K562 (cell line): ENCODE measurements around the gene CCDC178. TPM values are rescaled to one million over a fixed set of nuclear protein-coding genes. Genes with fewer than 3 reads are reported as not detected.

Experiments
- ATAC-seq: fragments of 200-7000 bp; cut with Tn5 transposase; 3 replicates; pipeline ENCODE4 v1.9.1; 2020; ENCODE audit warnings: moderate library complexity
- BruUV-seq: library from RNA; stranded (reverse); fragments of 400-500 nt; replicated peaks from 2 replicates; lab custom pipeline; 2021; lab: Mats Ljungman, UMichigan
- CTCF ChIA-PET: fragments of 300-600 bp; formaldehyde crosslinking; extraction: SDS; loops from one replicate; lab custom pipeline; 2021; ENCODE audit warnings: low intra/inter-chr PET ratio; lab: Yijun Ruan, JAX
- POLR2A ChIA-PET: fragments of 300-600, 350-650 bp; sonication (Branson Sonifier 250); formaldehyde crosslinking; extraction: SDS; loops from one replicate; lab custom pipeline; 2021; ENCODE audit warnings: antibody characterized with exemption, inconsistent platforms; lab: Yijun Ruan, JAX
- DNase-seq, 4 experiments: peaks; one replicate each; pipeline versions ENCODE4 v3.0.0 to v3.0.0-alpha.2; 2011 to 2018; ENCODE audit warnings: low spot score in 3 of 4, mixed read lengths in 3 of 4; ENCODE audit errors: extremely low read depth in 1 of 4
- FAIRE-seq: peaks from 2 replicates; lab custom pipeline; 2011; peaks lifted over from hg19 to GRCh38; lab: Jason Lieb, UNC
- H2AFZ ChIP-seq: 2 replicates; pipeline ENCODE4 v1.6.0; 2011; ENCODE audit warnings: low read depth, low read length, control low read depth, inconsistent platforms
- H3K27ac ChIP-seq: fragments of 200-600 bp; 3 replicates; pipeline ENCODE4 v1.8.0; 2011; ENCODE audit warnings: low read depth, mild to moderate bottlenecking, control low read depth, inconsistent platforms, low read length, moderate library complexity, mixed read lengths; ENCODE audit errors: extremely low read depth
- H3K27me3 ChIP-seq, 2 experiments: fragments of 300-600 bp in 1 of 2; 2 replicates in 1 of 2; 3 replicates in 1 of 2; pipeline versions ENCODE4 v1.6.0 to v1.8.0; 2011; ENCODE audit warnings: inconsistent platforms in 2 of 2, low read length in 2 of 2, mild to moderate bottlenecking in 1 of 2, mixed read lengths in 1 of 2, moderate library complexity in 1 of 2; ENCODE audit not compliant: control insufficient read depth in 2 of 2, insufficient read depth in 2 of 2
- H3K36me3 ChIP-seq: fragments of 300-600 bp; 3 replicates; pipeline ENCODE4 v1.8.0; 2011; ENCODE audit warnings: mild to moderate bottlenecking, low read length, inconsistent platforms; ENCODE audit not compliant: control insufficient read depth, insufficient read depth
- H3K4me1 ChIP-seq, 2 experiments: fragments of 200-600 bp in 1 of 2; replicated peaks in 1 of 2; 2 replicates in 1 of 2; 3 replicates in 1 of 2; pipeline versions ENCODE4 v1.5.1 to v1.8.0; 2011; ENCODE audit warnings: inconsistent platforms in 2 of 2, low read length in 2 of 2, mild to moderate bottlenecking in 1 of 2, mixed read lengths in 1 of 2, moderate library complexity in 1 of 2; ENCODE audit not compliant: control insufficient read depth in 2 of 2, insufficient read depth in 2 of 2
- H3K4me2 ChIP-seq: 2 replicates; pipeline ENCODE4 v1.6.1; 2011; ENCODE audit warnings: low read length, control low read depth, inconsistent platforms, mixed read lengths; ENCODE audit not compliant: insufficient read depth
- H3K4me3 ChIP-seq: fragments of 200-600 bp; sonication (generic), shearing (Covaris generic); 2 replicates; pipeline ENCODE4 v1.5.1; 2016; ENCODE audit warnings: control low read depth, inconsistent platforms
- H3K79me2 ChIP-seq: fragments of 200-600 bp; 3 replicates; pipeline ENCODE4 v1.8.0; 2011; ENCODE audit warnings: low read length, inconsistent platforms; ENCODE audit not compliant: control insufficient read depth, insufficient read depth
- H3K9ac ChIP-seq, 2 experiments: 2 replicates each; pipeline versions ENCODE4 v1.6.0 to v1.6.1; 2011; ENCODE audit warnings: low read depth in 2 of 2, low read length in 2 of 2, control low read depth in 1 of 2, inconsistent platforms in 1 of 2, mild to moderate bottlenecking in 1 of 2, mixed read lengths in 1 of 2; ENCODE audit not compliant: insufficient read depth in 1 of 2
- H3K9me1 ChIP-seq: one replicate; pipeline ENCODE4 v1.6.0; 2011; ENCODE audit warnings: inconsistent platforms, mild to moderate bottlenecking, low read length, moderate library complexity; ENCODE audit not compliant: control insufficient read depth, insufficient read depth
- H3K9me3 ChIP-seq: replicated peaks from 2 replicates; pipeline ENCODE4 v1.5.1; 2011; ENCODE audit warnings: low read depth, low read length, inconsistent platforms; ENCODE audit not compliant: control insufficient read depth, insufficient read depth
- H4K20me1 ChIP-seq: replicated peaks from 2 replicates; pipeline ENCODE4 v1.6.1; 2011; ENCODE audit warnings: low read length, inconsistent platforms, mixed read lengths; ENCODE audit not compliant: control insufficient read depth, insufficient read depth
- ATF3 ChIP-seq, 2 experiments: fragments of 450-650 bp in 1 of 2; sonication (generic) in 1 of 2; formaldehyde crosslinking in 1 of 2; IDR thresholded peaks in 1 of 2; conservative IDR thresholded peaks in 1 of 2; 2 replicates each; pipeline versions ENCODE4 v1.6.1 to v1.8.1; 2016 to 2023; ENCODE audit warnings: mild to moderate bottlenecking in 2 of 2, moderate library complexity in 2 of 2, inconsistent platforms in 1 of 2, missing genetic modification reagents in 1 of 2
- BRCA1 ChIP-seq, 2 experiments: fragments of 450-650 bp in 1 of 2; sonication (generic) in 1 of 2; formaldehyde crosslinking in 1 of 2; IDR thresholded peaks; 2 replicates each; pipeline versions ENCODE4 v1.5.0 to v1.6.1; 2017 to 2020; ENCODE audit warnings: mild to moderate bottlenecking in 1 of 2, missing genetic modification reagents in 1 of 2
- CTBP1 ChIP-seq: fragments of 450-650 bp; IDR thresholded peaks from 2 replicates; pipeline ENCODE4 v1.6.1; 2016; ENCODE audit warnings: borderline replicate concordance
- GATA2 ChIP-seq: sonication (generic); formaldehyde crosslinking; IDR thresholded peaks from 2 replicates; pipeline ENCODE4 v1.4.0; 2020; ENCODE audit warnings: mild to moderate bottlenecking, missing genetic modification reagents
- HNRNPL ChIP-seq: fragments of 200-400 bp; formaldehyde crosslinking; IDR thresholded peaks from 2 replicates; pipeline ENCODE4 v1.6.1; 2017; ENCODE audit warnings: low read depth, mild to moderate bottlenecking, low read length
- KLF13 ChIP-seq: fragments of 450-650 bp; IDR thresholded peaks from 2 replicates; pipeline ENCODE4 v1.6.1; 2016; ENCODE audit warnings: missing genetic modification characterization, low read depth, mild to moderate bottlenecking, missing compliant biosample characterization, moderate library complexity, borderline replicate concordance
- MCM7 ChIP-seq, 2 experiments: fragments of 450-650 bp; IDR thresholded peaks; 2 replicates each; pipeline ENCODE4 v1.6.1; 2016 to 2018
- POLR2AphosphoS5 ChIP-seq: IDR thresholded peaks from 2 replicates; pipeline ENCODE4 v1.6.1; 2011; ENCODE audit warnings: mild to moderate bottlenecking, low read depth, low read length, moderate library complexity; ENCODE audit not compliant: control insufficient read depth, insufficient read depth
- RFX1 ChIP-seq: fragments of 450-650 bp; IDR thresholded peaks from 2 replicates; pipeline ENCODE4 v1.6.1; 2016; ENCODE audit warnings: mild to moderate bottlenecking, moderate library complexity
- SMAD3 ChIP-seq: fragments of 450-650 bp; formaldehyde crosslinking; conservative IDR thresholded peaks from 2 replicates; pipeline ENCODE4 v1.4.0; 2020; ENCODE audit warnings: mild to moderate bottlenecking
- SNIP1 ChIP-seq: fragments of 450-650 bp; IDR thresholded peaks from 2 replicates; pipeline ENCODE4 v1.7.1; 2017; ENCODE audit warnings: low read depth, mild to moderate bottlenecking
- SRSF9 ChIP-seq: fragments of 200-400 bp; formaldehyde crosslinking; IDR thresholded peaks from 2 replicates; pipeline ENCODE4 v1.6.1; 2017; ENCODE audit warnings: low read depth, low read length, borderline replicate concordance
- ZHX1 ChIP-seq: fragments of 150-350 bp; conservative IDR thresholded peaks from 2 replicates; pipeline ENCODE4 v1.6.1; 2014; ENCODE audit warnings: low read length
- ZNF274 ChIP-seq: IDR thresholded peaks from 2 replicates; pipeline ENCODE4 v1.6.1; 2011; ENCODE audit warnings: low read depth, mild to moderate bottlenecking, low read length, moderate library complexity, borderline replicate concordance
- ZNF778 ChIP-seq: fragments of 450-650 bp; formaldehyde crosslinking; IDR thresholded peaks from 2 replicates; pipeline ENCODE4 v1.4.0; 2020; ENCODE audit warnings: mild to moderate bottlenecking, moderate library complexity
- in situ Hi-C: fragments of 300-500 bp; cut with MboI; formaldehyde crosslinking; loops from 4 replicates; pipeline ENCODE4 v1.15.0; 2018; ENCODE audit warnings: inconsistent platforms, mixed read lengths
- intact Hi-C: fragments of 100-400 bp; cut with micrococcal nuclease; formaldehyde crosslinking; loops from 2 replicates; pipeline ENCODE4 v1.14.2; 2022
- polyA plus RNA-seq, 8 experiments: library from polyadenylated mRNA; depleted of rRNA in 4 of 8; stranded (reverse) in 5 of 8; unstranded in 3 of 8; fragments of >200 nt; fragmentation: Nextera tagmentation in 2 of 8; fragmentation: Illumina TruSeq in 1 of 8; extraction: Ambion mirVana in 2 of 8; extraction: Trizol in 1 of 8; gene quantifications; 2 replicates each; pipeline versions ENCODE4 v1.2.1 to v1.2.3, GENCODE V29; 2011 to 2014; ENCODE audit warnings: inconsistent platforms in 1 of 8, missing spikeins in 1 of 8
- total RNA-seq, 7 experiments: library from RNA; depleted of rRNA in 6 of 7; stranded (reverse); fragments of >200 nt in 6 of 7; fragmentation: Illumina TruSeq in 2 of 7; extraction: Trizol in 2 of 7; gene quantifications; 2 replicates each; pipeline versions ENCODE4 v1.2.1 to v1.2.3, GENCODE V29; 2011 to 2021; ENCODE audit warnings: low replicate concordance in 1 of 7
- TF ChIP-seq, protein P1 (sequence below): fragments of 450-650 bp; IDR thresholded peaks from 2 replicates; pipeline ENCODE4 v1.6.1; 2018; ENCODE audit not compliant: partially characterized antibody

CCDC178 gene
- total and polyA plus RNA-seq, 9 of the 15 experiments (the other 6 are each of a cell fraction or from before 2014, with no cell fraction given): 0.12 to 0.47 (median 0.15) TPM; not detected in 6

DNA sequence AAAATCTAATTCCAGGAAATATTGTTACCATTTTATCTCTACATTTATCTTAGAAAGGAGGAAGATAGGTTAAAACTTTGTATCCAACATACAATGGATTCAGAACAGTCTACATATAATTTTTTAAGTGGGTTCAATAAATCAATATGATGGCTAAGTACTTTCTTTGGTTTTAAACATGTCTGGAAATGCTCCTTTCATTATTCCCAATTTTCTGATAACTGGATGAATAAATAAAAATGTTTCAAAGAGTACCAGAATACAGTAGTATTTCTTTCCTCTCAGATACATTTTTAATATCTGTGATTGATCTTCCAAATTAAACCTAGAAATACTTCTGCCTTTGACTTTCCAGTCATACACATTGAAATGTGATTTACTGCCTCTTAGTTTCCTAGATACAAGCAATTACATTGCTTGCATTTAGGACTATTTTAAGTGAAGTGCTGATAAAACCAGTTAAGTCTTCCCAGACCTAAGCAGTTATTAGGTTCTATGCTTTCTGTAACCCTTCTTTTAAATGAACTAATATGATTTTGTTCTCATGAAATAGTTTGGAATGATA lies 283.5 kb downstream of the CCDC178 start:
- Histone ChIP-seq H3K27ac (no peak overlapping the region), H3K36me3 (no peaks in the 10 kb centered on the region), H2AFZ (no peak overlapping the region), H3K4me2 (no peak overlapping the region), H3K4me1 (no peaks in the 10 kb centered on the region), H3K27me3 (no peaks in the 10 kb centered on the region), H3K9ac (no peak overlapping the region), H3K9me1 (no peaks in the 10 kb centered on the region), H4K20me1 (no peaks in the 10 kb centered on the region), H3K79me2 (no peaks in the 10 kb centered on the region), H3K4me3 (no peak overlapping the region), H3K9me3 (no peaks in the 10 kb centered on the region)
- DNase-seq: no peak
- no TSS peak for BruUV-seq
- in situ Hi-C loops (no loop called here), intact Hi-C loops (no loop called here)
- ChIA-PET CTCF (no interaction called here), POLR2A (interaction anchor here (0.6 kb wide), 1 partner anchor 525 kb away, joined by 3 read pairs; no protein-coding TSS in a partner anchor)
- no peak for FAIRE-seq
- ATAC-seq: no peak
- TF ChIP-seq SNIP1: no peak
- TF ChIP-seq POLR2AphosphoS5: no peak
- TF ChIP-seq BRCA1 (IDR thresholded peaks at IDR 0.05): no peak
- TF ChIP-seq BRCA1 (CRISPR knock-in tag; IDR thresholded peaks at IDR 0.05): no peak
- TF ChIP-seq SRSF9: no peak
- TF ChIP-seq CTBP1: no peak
- no peak for TF ChIP-seq RFX1
- no peak for TF ChIP-seq ZNF274
- no peak for TF ChIP-seq SMAD3 (CRISPR knock-in tag)
- no peak for TF ChIP-seq ZHX1
- TF ChIP-seq GATA2: no peak
- TF ChIP-seq MCM7 (IDR thresholded peaks at IDR 0.05): no peak
- TF ChIP-seq ATF3 (IDR thresholded peaks at IDR 0.05): no peak
- no peak for TF ChIP-seq ATF3 (CRISPR knock-in tag; conservative IDR thresholded peaks at IDR 0.05)
- TF ChIP-seq KLF13 (tag): no peak
- TF ChIP-seq, protein P1, sequence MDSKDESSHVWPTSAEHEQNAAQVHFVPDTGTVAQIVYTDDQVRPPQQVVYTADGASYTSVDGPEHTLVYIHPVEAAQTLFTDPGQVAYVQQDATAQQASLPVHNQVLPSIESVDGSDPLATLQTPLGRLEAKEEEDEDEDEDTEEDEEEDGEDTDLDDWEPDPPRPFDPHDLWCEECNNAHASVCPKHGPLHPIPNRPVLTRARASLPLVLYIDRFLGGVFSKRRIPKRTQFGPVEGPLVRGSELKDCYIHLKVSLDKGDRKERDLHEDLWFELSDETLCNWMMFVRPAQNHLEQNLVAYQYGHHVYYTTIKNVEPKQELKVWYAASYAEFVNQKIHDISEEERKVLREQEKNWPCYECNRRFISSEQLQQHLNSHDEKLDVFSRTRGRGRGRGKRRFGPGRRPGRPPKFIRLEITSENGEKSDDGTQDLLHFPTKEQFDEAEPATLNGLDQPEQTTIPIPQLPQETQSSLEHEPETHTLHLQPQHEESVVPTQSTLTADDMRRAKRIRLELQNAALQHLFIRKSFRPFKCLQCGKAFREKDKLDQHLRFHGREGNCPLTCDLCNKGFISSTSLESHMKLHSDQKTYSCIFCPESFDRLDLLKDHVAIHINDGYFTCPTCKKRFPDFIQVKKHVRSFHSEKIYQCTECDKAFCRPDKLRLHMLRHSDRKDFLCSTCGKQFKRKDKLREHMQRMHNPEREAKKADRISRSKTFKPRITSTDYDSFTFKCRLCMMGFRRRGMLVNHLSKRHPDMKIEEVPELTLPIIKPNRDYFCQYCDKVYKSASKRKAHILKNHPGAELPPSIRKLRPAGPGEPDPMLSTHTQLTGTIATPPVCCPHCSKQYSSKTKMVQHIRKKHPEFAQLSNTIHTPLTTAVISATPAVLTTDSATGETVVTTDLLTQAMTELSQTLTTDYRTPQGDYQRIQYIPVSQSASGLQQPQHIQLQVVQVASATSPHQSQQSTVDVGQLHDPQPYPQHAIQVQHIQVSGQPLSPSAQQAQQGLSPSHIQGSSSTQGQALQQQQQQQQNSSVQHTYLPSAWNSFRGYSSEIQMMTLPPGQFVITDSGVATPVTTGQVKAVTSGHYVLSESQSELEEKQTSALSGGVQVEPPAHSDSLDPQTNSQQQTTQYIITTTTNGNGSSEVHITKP: no peak
- no peak for TF ChIP-seq ZNF778 (CRISPR knock-in tag)
- TF ChIP-seq HNRNPL: no peak
